ENCODE results near the gene KCNH4.

DNA sequence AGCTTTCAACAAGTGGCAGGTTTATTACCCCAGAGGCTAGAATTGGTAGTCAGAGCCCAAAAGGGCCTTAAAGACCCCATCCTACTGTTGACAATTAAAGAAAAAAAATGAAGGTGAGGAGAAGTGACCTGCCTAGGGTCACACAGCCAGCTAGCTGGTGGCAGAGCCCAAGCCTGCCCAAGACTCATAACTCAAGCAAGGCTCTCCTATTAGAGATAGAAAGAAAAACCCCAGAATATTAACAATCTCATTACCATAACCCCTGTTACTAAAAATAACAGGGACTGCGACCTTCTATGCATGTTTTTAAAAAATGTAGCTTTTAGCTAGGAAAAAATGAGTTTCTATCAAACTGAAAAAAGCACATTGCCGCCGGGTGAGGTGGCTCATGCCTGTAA lies 44.3 kb downstream of the KCNH4 start:
- TF ChIP-seq TAF1 (IDR thresholded peaks at IDR 0.05; ENCODE audit: control insufficient read depth, extremely low read depth, insufficient read depth, low read length, severe bottlenecking): no peak
- TF ChIP-seq ZFP36 (IDR thresholded peaks at IDR 0.05; ENCODE audit: low read depth, low read length, partially characterized antibody): no peak
- no peak for TF ChIP-seq JUND (IDR thresholded peaks at IDR 0.05; ENCODE audit: borderline replicate concordance, low read depth, low read length)
- TF ChIP-seq JUND (tag; IDR thresholded peaks at IDR 0.05; ENCODE audit: borderline replicate concordance, low read depth, low read length): no peak
- TF ChIP-seq HNRNPH1 (optimal IDR thresholded peaks at IDR 0.05; ENCODE audit: low read depth, low read length): no peak
- no peak for TF ChIP-seq GABPA (tag; conservative IDR thresholded peaks at IDR 0.05; ENCODE audit: low read depth)
- TF ChIP-seq, protein P1, sequence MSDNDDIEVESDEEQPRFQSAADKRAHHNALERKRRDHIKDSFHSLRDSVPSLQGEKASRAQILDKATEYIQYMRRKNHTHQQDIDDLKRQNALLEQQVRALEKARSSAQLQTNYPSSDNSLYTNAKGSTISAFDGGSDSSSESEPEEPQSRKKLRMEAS (CRISPR knock-in tag; IDR thresholded peaks at IDR 0.05): no peak
- no peak for TF ChIP-seq ZNF239 (CRISPR knock-in tag; IDR thresholded peaks at IDR 0.05)
- TF ChIP-seq POLR2A (conservative IDR thresholded peaks at IDR 0.05): no peak

Data from K562 (cell line).